ENCODE measurements around the gene HDAC4.

Gene HDAC4

GRCh38 chr2:239279508-239280295, 121.1 kb downstream of the HDAC4 start:
- Histone ChIP-seq H3K9me3 (ENCODE audit: insufficient read depth, low read depth, low read length) (no peaks in the 10 kb centered on the region), H3K9me2 (replicated peaks; ENCODE audit: low read depth, low read length) (no peaks in the 10 kb centered on the region), H3F3A (ENCODE audit: low read depth) (no peaks in the 10 kb centered on the region), H3K79me2 (ENCODE audit: insufficient read depth, low read length) (peaks cover 30% of the 10 kb centered on the region; the same call in 1 of the 2 replicates), H3K36me3 (ENCODE audit: insufficient read depth, low read length) (no peaks in the 10 kb centered on the region), H2AFZ (ENCODE audit: low read length) (no peak overlapping the region), H3K4me1 (ENCODE audit: insufficient read depth, low read length, poor library complexity, severe bottlenecking) (peaks cover 21% of the 10 kb centered on the region), H3K9ac (ENCODE audit: low read depth, low read length, poor library complexity, severe bottlenecking) (no peak overlapping the region), H4K20me1 (ENCODE audit: insufficient read depth, low read length, poor library complexity, severe bottlenecking) (peaks cover 2% of the 10 kb centered on the region), H3K4me2 (ENCODE audit: low read depth, low read length, poor library complexity, severe bottlenecking) (no peak overlapping the region), H3K27me3 (ENCODE audit: insufficient read depth, low read length, poor library complexity, severe bottlenecking) (no peaks in the 10 kb centered on the region), H3K4me3 (ENCODE audit: low read length, poor library complexity, severe bottlenecking) (no peak overlapping the region)
- no peak for TF ChIP-seq CTCF (conservative IDR thresholded peaks at IDR 0.05; ENCODE audit: low read length)
- no peak for TF ChIP-seq EZH2phosphoT487 (IDR thresholded peaks at IDR 0.05; ENCODE audit: borderline replicate concordance)

GRCh38 chr2:239278941-239279365, 121.9 kb downstream of the HDAC4 start:
- H3K9me2 ChIP-seq (replicated peaks; ENCODE audit: low read depth, low read length): no peaks in the 10 kb centered on the region
- no peak overlapping the region for H3K4me3 ChIP-seq (ENCODE audit: low read length, poor library complexity, severe bottlenecking)
- H3K9me3 ChIP-seq (ENCODE audit: insufficient read depth, low read depth, low read length): no peaks in the 10 kb centered on the region
- H3K27me3 ChIP-seq (ENCODE audit: insufficient read depth, low read length, poor library complexity, severe bottlenecking): no peaks in the 10 kb centered on the region
- H3K9ac ChIP-seq (ENCODE audit: low read depth, low read length, poor library complexity, severe bottlenecking): no peak overlapping the region
- TF ChIP-seq CTCF (conservative IDR thresholded peaks at IDR 0.05; ENCODE audit: low read length) (no peak), EZH2phosphoT487 (IDR thresholded peaks at IDR 0.05; ENCODE audit: borderline replicate concordance) (no peak)
- H3K4me1 ChIP-seq (ENCODE audit: insufficient read depth, low read length, poor library complexity, severe bottlenecking): peaks cover 29% of the 10 kb centered on the region
- peaks cover 5% of the 10 kb centered on the region for H4K20me1 ChIP-seq (ENCODE audit: insufficient read depth, low read length, poor library complexity, severe bottlenecking)
- no peak overlapping the region for H3K4me2 ChIP-seq (ENCODE audit: low read depth, low read length, poor library complexity, severe bottlenecking)
- peaks cover 37% of the 10 kb centered on the region; the same call in 1 of the 2 replicates for H3K79me2 ChIP-seq (ENCODE audit: insufficient read depth, low read length)
- no peaks in the 10 kb centered on the region for H3K36me3 ChIP-seq (ENCODE audit: insufficient read depth, low read length)
- no peaks in the 10 kb centered on the region for H3F3A ChIP-seq (ENCODE audit: low read depth)
- H2AFZ ChIP-seq (ENCODE audit: low read length): no peak overlapping the region

- Histone ChIP-seq H4K20me1 (ENCODE audit: insufficient read depth, low read length, poor library complexity, severe bottlenecking) (peaks cover 5% of the 10 kb centered on the region), H3K36me3 (ENCODE audit: insufficient read depth, low read length) (no peaks in the 10 kb centered on the region), H3F3A (ENCODE audit: low read depth) (no peaks in the 10 kb centered on the region), H3K9me3 (ENCODE audit: insufficient read depth, low read depth, low read length) (no peaks in the 10 kb centered on the region), H2AFZ (ENCODE audit: low read length) (no peak overlapping the region), H3K4me2 (ENCODE audit: low read depth, low read length, poor library complexity, severe bottlenecking) (no peak overlapping the region), H3K9ac (ENCODE audit: low read depth, low read length, poor library complexity, severe bottlenecking) (no peak overlapping the region), H3K4me3 (ENCODE audit: low read length, poor library complexity, severe bottlenecking) (no peak overlapping the region), H3K79me2 (ENCODE audit: insufficient read depth, low read length) (peaks cover 43% of the 10 kb centered on the region; the same call in 1 of the 2 replicates), H3K9me2 (replicated peaks; ENCODE audit: low read depth, low read length) (no peaks in the 10 kb centered on the region), H3K27me3 (ENCODE audit: insufficient read depth, low read length, poor library complexity, severe bottlenecking) (no peaks in the 10 kb centered on the region), H3K4me1 (ENCODE audit: insufficient read depth, low read length, poor library complexity, severe bottlenecking) (peaks cover 35% of the 10 kb centered on the region)
- no peak for TF ChIP-seq CTCF (conservative IDR thresholded peaks at IDR 0.05; ENCODE audit: low read length)
Measured at GRCh38 chr2:239278361-239278760, 122.5 kb downstream of the HDAC4 start.

Data from Loucy (cell line).